Stomach (tissue), 9 donors: Measurements from ENCODE around the gene AXIN2. TPM values are rescaled to one million over a fixed set of nuclear protein-coding genes. Genes with fewer than 3 reads are reported as not detected.

ENCODE experiments used
- DNase-seq, 2 donors: peaks; one replicate each; pipeline versions ENCODE4 v3.0.0 to v3.0.0-alpha.2; 2013 to 2019
- H3K27ac ChIP-seq, 5 donors: fragments of 200-600 bp in 4 of 5; sonication (generic) in 4 of 5; one replicate each; pipeline ENCODE4 v1.5.1; 2013 to 2019; ENCODE audit warnings: mild to moderate bottlenecking in 1 of 5, moderate library complexity in 1 of 5
- H3K27me3 ChIP-seq, 3 donors: fragments of 200-600 bp; sonication (generic); one replicate each; pipeline ENCODE4 v1.5.1; 2017 to 2019; ENCODE audit warnings: mixed run types in 1 of 3
- H3K36me3 ChIP-seq, 4 donors: fragments of 200-600 bp; sonication (generic); 1 replicate in 3 of 4; 2 replicates in 1 of 4; pipeline ENCODE4 v1.5.1; 2016 to 2019
- H3K4me1 ChIP-seq, 4 donors: fragments of 200-600 bp; sonication (generic); one replicate each; pipeline ENCODE4 v1.5.1; 2016 to 2019
- H3K4me3 ChIP-seq, 4 donors: fragments of 200-600 bp; sonication (generic) in 3 of 4; one replicate each; pipeline ENCODE4 v1.5.1; 2016 to 2019; ENCODE audit warnings: mild to moderate bottlenecking in 1 of 4
- H3K9me3 ChIP-seq, 4 donors: fragments of 200-600 bp; sonication (generic); one replicate each; pipeline ENCODE4 v1.5.1; 2016 to 2019
- EP300 ChIP-seq: sonication (generic); formaldehyde crosslinking; IDR thresholded peaks from one replicate; pipeline ENCODE4 v1.6.1; 2017; ENCODE audit warnings: antibody characterized with exemption
- POLR2A ChIP-seq, 4 donors: fragments of 450-650 bp; IDR thresholded peaks; one replicate each; pipeline ENCODE4 v1.6.1; 2016; ENCODE audit warnings: antibody characterized with exemption in 4 of 4, control low read depth in 2 of 4, mild to moderate bottlenecking in 1 of 4, moderate library complexity in 1 of 4
- POLR2AphosphoS5 ChIP-seq, 3 donors: sonication (generic); formaldehyde crosslinking; IDR thresholded peaks; one replicate each; pipeline ENCODE4 v1.6.1; 2016; ENCODE audit warnings: antibody characterized with exemption in 3 of 3
- WGBS, 5 donors: extraction: QIAGEN DNeasy Blood & Tissue Kit in 3 of 5; methylation state at CpG; one replicate each; pipeline versions ENCODE4 v1.1.5 to v1.1.7; 2013 to 2018; 5-methylcytosine and 5-hydroxymethylcytosine counted together
- intact Hi-C: fragments of 100-400 bp; cut with DNase I; formaldehyde crosslinking; loops from one replicate; pipeline ENCODE4 v1.15.1; 2023; ENCODE audit warnings: low total_unique reads
- polyA plus RNA-seq, 3 donors: library from polyadenylated mRNA; stranded (reverse); fragments of 200-250 nt; gene quantifications; one replicate each; pipeline ENCODE4 v1.2.3, GENCODE V29; 2013
- total RNA-seq, 5 donors: library from RNA; depleted of rRNA; stranded (reverse); fragments of >200 nt; gene quantifications; one replicate each; pipeline versions ENCODE4 v1.1.0 to v1.2.3, GENCODE V29; 2014 to 2016
- TF ChIP-seq, protein P1 (sequence below), 7 experiments: fragments of 450-650 bp in 4 of 7; fragments of 200-600 bp in 3 of 7; sonication (generic) in 3 of 7; IDR thresholded peaks; one replicate each; pipeline ENCODE4 v1.5.1; 2016 to 2019; ENCODE audit warnings: antibody characterized with exemption in 7 of 7, control low read depth in 2 of 7, mild to moderate bottlenecking in 1 of 7
- donor health status: healthy with polysubstance abuse.
- donor health status: Bipolar disorder and iron deficiency.
- donor health status: healthy.

Gene AXIN2
- total and polyA plus RNA-seq, 8 donors = 2.7 to 46.9 (median 12.0) TPM

DNA sequence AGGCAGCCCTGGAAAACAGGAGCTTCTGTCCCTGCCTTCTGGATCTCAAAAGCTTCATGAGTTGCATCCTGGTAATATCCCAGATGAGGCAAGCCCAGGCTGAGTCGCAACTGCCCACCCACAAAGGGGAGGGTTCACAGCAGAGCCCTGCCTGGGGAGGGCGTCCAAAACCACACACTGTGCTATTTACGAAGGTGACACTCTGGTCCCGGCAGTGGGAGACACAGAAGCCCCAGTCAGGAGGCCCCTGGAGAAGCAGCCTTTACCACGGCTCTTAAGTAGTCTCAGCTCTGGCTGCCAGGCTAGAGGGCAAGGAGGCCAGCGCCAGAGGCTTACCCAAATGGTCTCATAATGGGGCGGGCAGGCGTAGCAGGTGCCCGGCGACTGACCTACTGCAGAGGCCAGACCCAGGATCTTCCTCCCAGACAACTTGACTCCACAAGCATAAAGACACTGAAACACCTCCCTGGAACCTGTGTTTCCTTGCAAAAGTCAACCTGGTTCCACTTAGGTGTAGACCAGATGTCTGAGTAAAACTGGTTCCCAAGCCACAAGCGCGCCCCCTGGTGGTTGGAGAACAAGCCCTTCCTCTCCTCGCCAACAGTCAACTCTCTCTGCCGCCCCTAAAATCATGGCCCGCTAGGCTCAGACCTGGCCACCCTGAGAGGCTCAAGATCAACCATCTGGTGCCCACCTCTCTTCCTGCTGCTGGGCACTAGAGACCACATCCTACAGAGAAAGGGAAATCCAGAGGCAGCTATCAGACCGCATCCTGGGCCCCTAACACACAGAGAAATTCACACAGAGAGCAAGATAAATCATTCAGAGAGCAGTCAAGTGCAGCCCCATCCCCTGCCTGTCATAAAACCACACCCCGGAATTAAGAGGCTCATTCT, 5.2 kb downstream of the AXIN2 start:
- TF ChIP-seq, protein P1, sequence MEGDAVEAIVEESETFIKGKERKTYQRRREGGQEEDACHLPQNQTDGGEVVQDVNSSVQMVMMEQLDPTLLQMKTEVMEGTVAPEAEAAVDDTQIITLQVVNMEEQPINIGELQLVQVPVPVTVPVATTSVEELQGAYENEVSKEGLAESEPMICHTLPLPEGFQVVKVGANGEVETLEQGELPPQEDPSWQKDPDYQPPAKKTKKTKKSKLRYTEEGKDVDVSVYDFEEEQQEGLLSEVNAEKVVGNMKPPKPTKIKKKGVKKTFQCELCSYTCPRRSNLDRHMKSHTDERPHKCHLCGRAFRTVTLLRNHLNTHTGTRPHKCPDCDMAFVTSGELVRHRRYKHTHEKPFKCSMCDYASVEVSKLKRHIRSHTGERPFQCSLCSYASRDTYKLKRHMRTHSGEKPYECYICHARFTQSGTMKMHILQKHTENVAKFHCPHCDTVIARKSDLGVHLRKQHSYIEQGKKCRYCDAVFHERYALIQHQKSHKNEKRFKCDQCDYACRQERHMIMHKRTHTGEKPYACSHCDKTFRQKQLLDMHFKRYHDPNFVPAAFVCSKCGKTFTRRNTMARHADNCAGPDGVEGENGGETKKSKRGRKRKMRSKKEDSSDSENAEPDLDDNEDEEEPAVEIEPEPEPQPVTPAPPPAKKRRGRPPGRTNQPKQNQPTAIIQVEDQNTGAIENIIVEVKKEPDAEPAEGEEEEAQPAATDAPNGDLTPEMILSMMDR (IDR thresholded peaks at IDR 0.05) = peak in 5 of 7 experiments; percentile 68 to 87 (median 86)
- TF ChIP-seq POLR2AphosphoS5 (IDR thresholded peaks at IDR 0.05) = no peak
- Histone ChIP-seq H3K4me1 (peaks cover 0 to 30% (median 9%) of the 10 kb centered on the region in 4 donors), H3K27ac (peak overlapping the region in 2 of 5 donors; percentile 52 to 56), H3K4me3 (peak overlapping the region in 2 of 4 donors; percentile 17 to 95), H3K36me3 (no peaks in the 10 kb centered on the region), H3K27me3 (peaks cover 0 to 25% (median 0%) of the 10 kb centered on the region in 3 donors), H3K9me3 (no peaks in the 10 kb centered on the region)
- intact Hi-C loops = loop anchor here (10.0 kb wide), 1 partner anchor 239 kb away; no protein-coding TSS in a partner anchor
- DNase-seq = peak; percentile 89 to 92
- 37 to 52% (median 42%) methylated on average over 10 to 17 of the region's 17 CpGs for WGBS, 5 donors

DNA sequence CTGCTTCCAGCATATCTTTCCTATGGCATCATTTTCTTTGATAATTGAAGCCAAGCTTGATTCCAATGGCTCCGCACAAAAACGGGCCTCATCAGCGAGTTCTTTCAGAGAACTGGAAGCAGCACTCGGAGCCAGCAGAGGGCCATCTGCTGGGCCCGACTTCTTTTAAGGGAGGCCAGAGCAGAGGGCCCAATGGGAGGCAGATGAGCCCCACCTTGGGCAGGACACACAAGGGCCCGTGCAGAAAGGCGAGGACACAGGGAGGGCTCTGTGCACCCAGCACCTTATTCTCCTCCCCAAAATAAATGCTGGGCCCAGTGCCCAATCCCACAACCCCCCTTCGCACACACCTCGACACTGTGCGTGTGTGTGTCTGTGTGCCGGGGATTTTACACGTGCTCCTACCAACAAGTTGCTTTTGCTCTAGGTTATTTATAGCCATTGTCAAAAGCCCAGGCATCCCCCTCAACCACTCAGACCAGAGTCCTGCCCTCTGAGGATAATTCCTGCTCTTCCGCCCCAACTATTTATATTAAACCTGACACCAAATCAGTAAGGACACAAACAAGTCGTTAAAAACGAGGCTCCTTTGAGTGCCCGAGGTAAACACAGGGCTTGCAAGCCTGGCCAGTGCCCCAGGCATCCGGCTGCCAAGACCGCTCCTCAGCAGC, 6.8 kb downstream of the AXIN2 start:
- H3K4me3 ChIP-seq = peak overlapping the region in 1 of 4 donors; percentile 17
- WGBS, 5 donors = 27 to 38% (median 32%) methylated on average over 18 of the region's 18 CpGs
- intact Hi-C loops = loop anchor here (10.0 kb wide), 1 partner anchor 240 kb away; no protein-coding TSS in a partner anchor
- peaks cover 0 to 1% (median under 1%) of the 10 kb centered on the region in 4 donors for H3K36me3 ChIP-seq
- TF ChIP-seq EP300 (no peak), POLR2A (IDR thresholded peaks at IDR 0.05) (no peak), POLR2AphosphoS5 (IDR thresholded peaks at IDR 0.05) (no peak)
- TF ChIP-seq, protein P1 (IDR thresholded peaks at IDR 0.05) = no peak
- peaks cover 0 to 16% (median 0%) of the 10 kb centered on the region in 3 donors for H3K27me3 ChIP-seq
- H3K4me1 ChIP-seq = peaks cover 0 to 38% (median 20%) of the 10 kb centered on the region in 4 donors
- H3K9me3 ChIP-seq = no peaks in the 10 kb centered on the region
- H3K27ac ChIP-seq = peak overlapping the region in 1 of 5 donors; percentile 16
- peak in 1 of 2 donors; percentile 47 for DNase-seq

DNA sequence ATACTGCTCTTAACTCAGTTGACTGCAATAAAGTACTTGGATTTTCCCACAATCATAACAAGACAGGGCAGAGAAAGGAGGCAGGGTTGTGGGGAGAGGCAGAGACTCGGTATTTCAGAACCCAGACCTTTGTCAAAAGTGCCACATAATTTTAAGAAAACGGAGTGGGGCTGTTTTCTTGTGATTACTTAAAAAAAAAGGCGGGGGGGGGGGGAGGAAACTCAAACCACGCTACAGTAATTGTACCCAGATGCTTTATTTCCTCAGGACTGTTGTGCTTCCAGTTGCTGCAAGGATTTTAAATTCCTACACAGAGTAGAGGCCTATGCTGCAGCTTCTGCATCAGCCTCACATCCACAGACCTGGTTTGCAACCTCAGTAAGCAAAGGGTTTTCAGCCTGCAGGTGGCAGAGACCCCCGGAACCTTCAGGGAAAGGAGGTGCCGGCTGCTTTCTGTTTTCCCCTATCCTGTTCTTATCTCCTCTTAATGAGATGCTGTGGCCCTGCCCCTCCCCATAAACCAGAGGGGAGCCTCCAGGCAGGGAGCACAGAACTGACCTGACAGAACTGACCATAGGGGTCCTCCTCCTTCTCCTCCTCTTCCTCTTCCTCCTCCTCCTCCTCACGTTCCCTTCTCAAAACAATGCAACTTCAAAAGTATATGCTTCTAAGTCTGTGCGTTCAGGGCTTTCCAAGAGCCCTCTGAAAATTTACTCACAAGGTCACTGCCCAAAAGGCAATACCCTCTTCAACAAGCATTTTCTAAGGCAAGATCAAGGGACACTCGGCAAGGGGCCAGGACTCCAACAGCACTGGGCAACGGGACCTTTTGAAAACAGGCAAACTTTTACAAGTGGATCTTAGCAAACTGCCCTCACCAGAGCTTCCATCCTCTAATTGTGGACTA, 7.5 kb downstream of the AXIN2 start:
- Histone ChIP-seq H3K4me1 (peaks cover 0 to 37% (median 20%) of the 10 kb centered on the region in 4 donors), H3K36me3 (peaks cover 6 to 9% (median 8%) of the 10 kb centered on the region in 4 donors), H3K27ac (peak overlapping the region in 1 of 5 donors; percentile 16), H3K4me3 (no peak overlapping the region), H3K9me3 (no peaks in the 10 kb centered on the region), H3K27me3 (peaks cover 0 to 8% (median 0%) of the 10 kb centered on the region in 3 donors)
- intact Hi-C loops = loop anchor here (10.0 kb wide), 1 partner anchor 241 kb away; no protein-coding TSS in a partner anchor
- TF ChIP-seq, protein P1 (IDR thresholded peaks at IDR 0.05) = no peak
- TF ChIP-seq POLR2AphosphoS5 (IDR thresholded peaks at IDR 0.05) (no peak), EP300 (no peak), POLR2A (IDR thresholded peaks at IDR 0.05) (no peak)
- WGBS, 5 donors = 32 to 41% (median 34%) methylated on average over 10 of the region's 10 CpGs
- DNase-seq = no peak
